ACC112 (cell line): Measurements from ENCODE around the gene CAMK4.

Experiments
- H2AFZ ChIP-seq: fragments of 200-600 bp; sonication (generic); one replicate; pipeline ENCODE4 v1.6.0; 2017; ENCODE audit warnings: antibody characterized with exemption, low read length; ENCODE audit not compliant: unreplicated experiment
- H3K27ac ChIP-seq: fragments of 200-600 bp; sonication (generic); 2 replicates; pipeline ENCODE4 v1.5.1; 2014; ENCODE audit warnings: low read depth, mild to moderate bottlenecking, antibody characterized with exemption, low read length, moderate library complexity
- H3K27me3 ChIP-seq: fragments of 200-600 bp; sonication (generic); 2 replicates; pipeline ENCODE4 v1.6.1; 2014; ENCODE audit warnings: mild to moderate bottlenecking, antibody characterized with exemption, low read length, moderate library complexity, mixed read lengths; ENCODE audit not compliant: insufficient read depth
- H3K36me3 ChIP-seq: fragments of 200-600 bp; sonication (generic); 2 replicates; pipeline ENCODE4 v1.6.1; 2016; ENCODE audit warnings: mild to moderate bottlenecking, antibody characterized with exemption, low read length, moderate library complexity, mixed read lengths; ENCODE audit not compliant: insufficient read depth
- H3K4me1 ChIP-seq: fragments of 200-600 bp; sonication (generic); one replicate; pipeline ENCODE4 v1.6.1; 2016; ENCODE audit warnings: low read length, mixed read lengths; ENCODE audit not compliant: insufficient read depth, unreplicated experiment, control insufficient read depth
- H3K4me3 ChIP-seq: fragments of 200-600 bp; sonication (generic); 2 replicates; pipeline ENCODE4 v1.5.1; 2014; ENCODE audit warnings: mild to moderate bottlenecking, low read depth, low read length
- H3K79me2 ChIP-seq: fragments of 200-600 bp; sonication (generic); one replicate; pipeline ENCODE4 v1.6.0; 2016; ENCODE audit warnings: low read length; ENCODE audit not compliant: control insufficient read depth, unreplicated experiment, insufficient read depth

CAMK4 gene

GRCh38 chr5:111478266-111478665 lies 254.1 kb downstream of the CAMK4 start:
- H3K27ac ChIP-seq: no peak overlapping the region
- no peaks in the 10 kb centered on the region for H3K27me3 ChIP-seq
- no peaks in the 10 kb centered on the region for H3K4me1 ChIP-seq
- no peaks in the 10 kb centered on the region for H3K79me2 ChIP-seq
- no peaks in the 10 kb centered on the region for H3K36me3 ChIP-seq
- H3K4me3 ChIP-seq: no peak overlapping the region
- no peak overlapping the region for H2AFZ ChIP-seq

- H3K27me3 ChIP-seq: no peaks in the 10 kb centered on the region
These were observed 254.7 kb downstream of the CAMK4 start for GRCh38 chr5:111478898-111479297.

GRCh38 chr5:111480346-111480745 lies 256.2 kb downstream of the CAMK4 start:
- no peaks in the 10 kb centered on the region for H3K36me3 ChIP-seq
- no peak overlapping the region for H3K4me3 ChIP-seq
- H3K79me2 ChIP-seq: no peaks in the 10 kb centered on the region
- H2AFZ ChIP-seq: no peak overlapping the region
- no peak overlapping the region for H3K27ac ChIP-seq
- H3K4me1 ChIP-seq: no peaks in the 10 kb centered on the region
- no peaks in the 10 kb centered on the region for H3K27me3 ChIP-seq

More at GRCh38 chr5:111478898-111479297, 254.7 kb downstream of the CAMK4 start:
- H3K36me3 ChIP-seq: no peaks in the 10 kb centered on the region
- no peak overlapping the region for H3K27ac ChIP-seq
- H3K4me1 ChIP-seq: no peaks in the 10 kb centered on the region
- H3K4me3 ChIP-seq: no peak overlapping the region
- H3K79me2 ChIP-seq: no peaks in the 10 kb centered on the region
- no peak overlapping the region for H2AFZ ChIP-seq

- H3K27ac ChIP-seq: 0 out of 2 replicates have a peak overlapping the region, but pooled peaks have one; percentile 35
- peaks cover 14% of the 10 kb centered on the region for H3K4me1 ChIP-seq
- H3K36me3 ChIP-seq: no peaks in the 10 kb centered on the region
- peak overlapping the region; percentile 65 for H3K4me3 ChIP-seq
- H2AFZ ChIP-seq: peak overlapping the region; percentile 85
- H3K79me2 ChIP-seq: no peaks in the 10 kb centered on the region
- H3K27me3 ChIP-seq: no peaks in the 10 kb centered on the region
These were observed 261.9 kb downstream of the CAMK4 start for GRCh38 chr5:111486055-111486454.

GRCh38 chr5:111486926-111487325 lies 262.7 kb downstream of the CAMK4 start:
- Histone ChIP-seq H3K79me2 (no peaks in the 10 kb centered on the region), H2AFZ (peak overlapping the region; percentile 19)

GRCh38 chr5:111488353-111488752 lies 264.2 kb downstream of the CAMK4 start:
- Histone ChIP-seq H3K27me3 (no peaks in the 10 kb centered on the region), H3K27ac (no peak overlapping the region), H3K79me2 (no peaks in the 10 kb centered on the region), H3K4me1 (peaks cover 14% of the 10 kb centered on the region), H2AFZ (no peak overlapping the region), H3K36me3 (no peaks in the 10 kb centered on the region), H3K4me3 (no peak overlapping the region)

More at GRCh38 chr5:111486926-111487325, 262.7 kb downstream of the CAMK4 start:
- Histone ChIP-seq H3K4me3 (peak overlapping the region; percentile 30; the same call in 1 of the 2 replicates), H3K36me3 (no peaks in the 10 kb centered on the region), H3K4me1 (peaks cover 14% of the 10 kb centered on the region), H3K27ac (peak overlapping the region; percentile 28; the same call in 1 of the 2 replicates), H3K27me3 (no peaks in the 10 kb centered on the region)

GRCh38 chr5:111493031-111493430 lies 268.8 kb downstream of the CAMK4 start:
- Histone ChIP-seq H2AFZ (no peak overlapping the region), H3K4me3 (no peak overlapping the region)

GRCh38 chr5:111494355-111494999 lies 270.3 kb downstream of the CAMK4 start:
- H3K4me3 ChIP-seq: no peak overlapping the region
- H3K27ac ChIP-seq: no peak overlapping the region
- no peaks in the 10 kb centered on the region for H3K79me2 ChIP-seq
- H3K27me3 ChIP-seq: no peaks in the 10 kb centered on the region
- H3K4me1 ChIP-seq: peaks cover 13% of the 10 kb centered on the region
- peaks cover 33% of the 10 kb centered on the region for H3K36me3 ChIP-seq
- no peak overlapping the region for H2AFZ ChIP-seq

More at GRCh38 chr5:111493031-111493430, 268.8 kb downstream of the CAMK4 start:
- peaks cover 24% of the 10 kb centered on the region for H3K36me3 ChIP-seq
- no peak overlapping the region for H3K27ac ChIP-seq
- no peaks in the 10 kb centered on the region for H3K79me2 ChIP-seq
- no peaks in the 10 kb centered on the region for H3K27me3 ChIP-seq
- peaks cover 1% of the 10 kb centered on the region for H3K4me1 ChIP-seq

GRCh38 chr5:111495159-111495558 lies 271.0 kb downstream of the CAMK4 start:
- no peak overlapping the region for H3K27ac ChIP-seq
- peaks cover 34% of the 10 kb centered on the region for H3K36me3 ChIP-seq
- H3K79me2 ChIP-seq: no peaks in the 10 kb centered on the region

GRCh38 chr5:111498346-111498745 lies 274.2 kb downstream of the CAMK4 start:
- Histone ChIP-seq H2AFZ (peak overlapping the region; percentile 26), H3K27ac (no peak overlapping the region), H3K4me3 (peak overlapping the region; percentile 42; the same call in 1 of the 2 replicates), H3K36me3 (peaks cover 39% of the 10 kb centered on the region), H3K4me1 (peaks cover 20% of the 10 kb centered on the region), H3K79me2 (peaks cover 7% of the 10 kb centered on the region), H3K27me3 (no peaks in the 10 kb centered on the region)

More at GRCh38 chr5:111495159-111495558, 271.0 kb downstream of the CAMK4 start:
- Histone ChIP-seq H3K27me3 (no peaks in the 10 kb centered on the region), H2AFZ (no peak overlapping the region), H3K4me3 (no peak overlapping the region), H3K4me1 (peaks cover 13% of the 10 kb centered on the region)

GRCh38 chr5:111502956-111503355 lies 278.8 kb downstream of the CAMK4 start:
- H2AFZ ChIP-seq: no peak overlapping the region
- H3K27me3 ChIP-seq: no peaks in the 10 kb centered on the region
- H3K4me3 ChIP-seq: no peak overlapping the region
- peaks cover 30% of the 10 kb centered on the region for H3K4me1 ChIP-seq
- peaks cover 39% of the 10 kb centered on the region for H3K79me2 ChIP-seq
- H3K27ac ChIP-seq: peak overlapping the region; percentile 69
- peaks cover 28% of the 10 kb centered on the region; the same call in 1 of the 2 replicates for H3K36me3 ChIP-seq
